GM06990 (cell line): ENCODE data around the gene SOWAHA.

Source experiments
- DNase-seq: peaks from one replicate; pipeline ENCODE4 v3.0.0-alpha.2; 2011; ENCODE audit not compliant: insufficient read length; ENCODE audit errors: extremely low read depth
- H3K27me3 ChIP-seq: replicated peaks from 2 replicates; pipeline ENCODE4 v1.6.0; 2011; ENCODE audit warnings: low read length; ENCODE audit not compliant: control insufficient read depth, insufficient read depth
- H3K36me3 ChIP-seq: 2 replicates; pipeline ENCODE4 v1.5.1; 2011; ENCODE audit warnings: low read length; ENCODE audit not compliant: control insufficient read depth, insufficient read depth
- H3K4me3 ChIP-seq: replicated peaks from 2 replicates; pipeline ENCODE4 v1.5.1; 2011; ENCODE audit warnings: low read depth, mild to moderate bottlenecking, control low read depth, low read length
- TF ChIP-seq, protein P1 (sequence below): IDR thresholded peaks from 2 replicates; pipeline ENCODE4 v1.5.1; 2011; ENCODE audit warnings: low read length, control low read depth, mild to moderate bottlenecking, inconsistent platforms; ENCODE audit not compliant: insufficient read depth, poor library complexity, severe bottlenecking

The SOWAHA gene

DNA sequence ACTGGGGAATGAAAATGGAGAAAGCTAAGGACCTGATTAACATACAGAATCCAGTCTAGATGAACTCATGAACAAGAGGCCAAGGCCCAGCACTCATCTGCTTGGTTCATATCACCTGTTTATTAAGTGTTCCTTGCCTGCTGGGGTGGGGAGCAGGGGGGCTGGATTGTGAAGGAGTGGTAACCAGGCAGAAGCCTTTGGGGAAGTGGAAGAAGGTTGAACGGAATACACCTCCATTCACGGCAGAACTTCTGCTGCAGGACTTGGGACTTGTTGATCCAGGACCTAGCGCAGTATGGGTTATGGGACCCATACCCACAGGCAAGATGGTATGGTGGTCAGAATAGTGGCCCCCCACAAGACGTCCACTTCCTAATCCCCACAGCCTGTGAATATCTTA lies 27.2 kb upstream of the SOWAHA start:
- TF ChIP-seq, protein P1, sequence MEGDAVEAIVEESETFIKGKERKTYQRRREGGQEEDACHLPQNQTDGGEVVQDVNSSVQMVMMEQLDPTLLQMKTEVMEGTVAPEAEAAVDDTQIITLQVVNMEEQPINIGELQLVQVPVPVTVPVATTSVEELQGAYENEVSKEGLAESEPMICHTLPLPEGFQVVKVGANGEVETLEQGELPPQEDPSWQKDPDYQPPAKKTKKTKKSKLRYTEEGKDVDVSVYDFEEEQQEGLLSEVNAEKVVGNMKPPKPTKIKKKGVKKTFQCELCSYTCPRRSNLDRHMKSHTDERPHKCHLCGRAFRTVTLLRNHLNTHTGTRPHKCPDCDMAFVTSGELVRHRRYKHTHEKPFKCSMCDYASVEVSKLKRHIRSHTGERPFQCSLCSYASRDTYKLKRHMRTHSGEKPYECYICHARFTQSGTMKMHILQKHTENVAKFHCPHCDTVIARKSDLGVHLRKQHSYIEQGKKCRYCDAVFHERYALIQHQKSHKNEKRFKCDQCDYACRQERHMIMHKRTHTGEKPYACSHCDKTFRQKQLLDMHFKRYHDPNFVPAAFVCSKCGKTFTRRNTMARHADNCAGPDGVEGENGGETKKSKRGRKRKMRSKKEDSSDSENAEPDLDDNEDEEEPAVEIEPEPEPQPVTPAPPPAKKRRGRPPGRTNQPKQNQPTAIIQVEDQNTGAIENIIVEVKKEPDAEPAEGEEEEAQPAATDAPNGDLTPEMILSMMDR = no peak
- no peaks in the 10 kb centered on the region for H3K27me3 ChIP-seq

DNA sequence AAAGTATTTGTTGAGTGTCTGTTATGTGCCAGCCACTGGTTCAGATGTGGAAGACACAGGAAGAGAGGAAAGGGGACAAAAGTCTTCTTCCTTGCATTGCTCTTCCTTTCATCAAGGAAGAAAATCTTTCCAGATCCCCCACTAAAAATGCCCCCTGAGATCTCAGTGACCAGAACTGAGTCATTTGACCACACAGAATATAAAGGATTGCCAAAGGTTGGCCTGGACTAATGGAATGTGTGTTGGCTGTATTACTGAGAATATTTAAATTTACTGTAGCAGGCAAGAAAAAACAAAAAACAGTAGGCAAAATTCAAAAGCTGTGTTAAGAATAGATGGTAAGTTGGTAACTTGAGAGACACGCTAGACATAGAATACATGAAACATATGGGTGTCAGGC lies 26.0 kb upstream of the SOWAHA start:
- Histone ChIP-seq H3K4me3 (no peak overlapping the region), H3K36me3 (no peaks in the 10 kb centered on the region), H3K27me3 (no peaks in the 10 kb centered on the region)
- TF ChIP-seq, protein P1 = no peak
- DNase-seq = no peak

More for the DNA sequence above, 27.2 kb upstream of the SOWAHA start:
- H3K36me3 ChIP-seq = no peaks in the 10 kb centered on the region
- no peak overlapping the region for H3K4me3 ChIP-seq
- no peak for DNase-seq

DNA sequence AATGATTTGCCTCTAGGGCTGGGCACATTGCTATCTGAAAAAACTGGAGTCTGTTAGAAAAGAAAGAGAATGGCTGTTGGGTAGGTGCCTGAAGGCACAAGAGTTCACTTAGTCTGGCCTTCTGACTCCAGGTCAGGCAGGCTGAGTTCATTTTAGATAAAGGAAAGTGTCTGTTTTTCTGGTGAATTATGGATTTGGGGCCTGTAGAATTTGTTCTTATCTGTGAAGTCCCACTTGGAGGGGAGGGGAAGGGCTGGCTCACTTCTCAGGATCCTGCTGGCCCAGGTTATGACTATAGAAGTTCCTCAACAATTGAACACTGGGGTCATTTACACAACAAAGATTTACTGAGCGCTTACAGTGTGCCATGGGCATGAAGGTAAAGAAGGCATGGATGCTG lies 24.6 kb upstream of the SOWAHA start:
- DNase-seq = no peak
- H3K27me3 ChIP-seq = no peaks in the 10 kb centered on the region
- TF ChIP-seq, protein P1 = no peak
- H3K4me3 ChIP-seq = no peak overlapping the region
- no peaks in the 10 kb centered on the region for H3K36me3 ChIP-seq

DNA sequence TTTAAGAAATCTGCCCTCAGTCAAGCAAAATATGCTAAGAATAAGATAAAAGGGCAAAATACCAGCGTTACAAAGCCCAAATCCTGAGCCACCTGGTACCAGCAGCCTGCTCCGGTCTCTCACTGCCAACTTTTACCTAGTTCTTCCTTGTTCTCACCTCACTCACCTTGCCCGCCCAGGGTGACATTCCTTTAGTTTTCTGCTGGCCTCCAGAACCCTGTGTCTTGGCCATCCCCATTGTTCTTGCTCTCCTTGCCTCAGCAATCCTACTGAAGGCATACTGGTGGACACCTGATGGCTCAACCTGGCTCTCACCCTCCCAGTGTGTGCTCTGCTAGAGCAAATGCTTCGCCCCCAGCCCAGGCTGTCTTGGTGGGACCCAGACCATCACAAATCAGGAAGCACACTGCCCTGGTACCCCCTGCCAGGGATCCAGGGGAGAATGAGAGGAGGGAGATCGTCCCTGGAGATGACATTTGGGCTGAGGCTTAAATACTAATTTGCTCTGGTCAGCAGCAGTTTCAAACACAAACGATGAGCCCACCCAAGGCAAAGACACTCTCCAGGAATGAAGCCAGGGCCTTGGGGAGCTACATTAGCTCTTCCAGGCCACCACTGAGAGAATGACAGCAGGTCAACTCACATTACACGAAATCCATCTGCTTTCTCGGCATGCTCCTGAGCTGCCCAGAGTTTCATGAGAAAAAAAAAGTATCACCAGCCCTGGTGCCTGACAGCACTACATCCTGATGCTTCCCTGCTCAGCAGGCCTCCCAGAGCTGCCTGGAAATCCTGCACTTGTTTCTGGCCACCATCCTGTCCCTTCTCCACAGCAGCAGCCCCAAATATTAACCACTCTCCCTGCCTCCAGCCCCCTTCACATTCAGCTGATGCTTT lies 23.9 kb upstream of the SOWAHA start:
- Histone ChIP-seq H3K4me3 (no peak overlapping the region), H3K27me3 (no peaks in the 10 kb centered on the region), H3K36me3 (no peaks in the 10 kb centered on the region)
- TF ChIP-seq, protein P1 = no peak
- DNase-seq = no peak

DNA sequence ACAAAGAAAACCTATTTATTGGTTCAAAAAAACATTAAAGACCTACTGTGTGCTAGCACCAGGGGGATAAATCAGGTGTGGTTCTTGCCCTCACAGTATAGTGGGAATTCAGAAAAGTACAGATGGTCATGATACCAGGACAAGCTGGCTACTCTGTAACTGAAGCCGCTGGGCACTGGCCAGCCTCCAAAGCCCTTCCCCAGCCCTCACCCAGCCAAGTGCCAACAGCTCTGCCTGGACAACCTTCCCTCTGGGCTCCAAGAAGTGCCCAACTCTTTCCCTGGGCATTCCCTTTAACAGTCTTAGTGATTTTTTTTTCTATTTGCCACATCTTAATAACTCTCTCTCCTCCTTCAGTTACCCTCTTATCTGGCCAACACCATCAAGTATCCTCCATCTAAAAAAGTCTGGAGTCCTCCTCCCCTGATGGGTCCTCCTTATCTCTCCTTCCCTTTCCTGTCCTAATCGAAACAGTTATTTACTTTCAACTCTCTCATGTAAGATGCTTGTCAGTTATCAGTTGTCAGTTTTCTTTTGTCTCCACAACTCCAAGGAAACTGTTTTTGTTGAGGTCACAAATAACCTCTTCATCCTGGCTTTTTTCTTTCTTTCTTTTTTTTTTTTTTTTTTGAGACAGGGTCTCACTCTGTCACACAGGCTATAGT lies 22.8 kb upstream of the SOWAHA start:
- no peaks in the 10 kb centered on the region for H3K27me3 ChIP-seq
- DNase-seq = no peak
- no peaks in the 10 kb centered on the region for H3K36me3 ChIP-seq
- TF ChIP-seq, protein P1 = no peak
- H3K4me3 ChIP-seq = no peak overlapping the region
